Thyroid gland (tissue), 4 donors: ENCODE data around the gene GTSE1. TPM values are rescaled to one million over a fixed set of nuclear protein-coding genes. Genes with fewer than 3 reads are reported as not detected.

Experiments used
- DNase-seq, 2 donors: peaks; one replicate each; pipeline ENCODE4 v3.0.0-alpha.2; 2019
- H3K27ac ChIP-seq, 3 donors: fragments of 200-600 bp; sonication (generic); 1 replicate in 2 of 3; 2 replicates in 1 of 3; pipeline ENCODE4 v1.5.1; 2016 to 2019; ENCODE audit warnings: mild to moderate bottlenecking in 1 of 3, moderate library complexity in 1 of 3
- H3K27me3 ChIP-seq: fragments of 200-600 bp; sonication (generic); one replicate; pipeline ENCODE4 v1.5.1; 2019
- H3K36me3 ChIP-seq, 2 donors: fragments of 200-600 bp; sonication (generic); one replicate each; pipeline ENCODE4 v1.5.1; 2016 to 2019
- H3K4me1 ChIP-seq, 2 donors: fragments of 200-600 bp; sonication (generic); one replicate each; pipeline ENCODE4 v1.5.1; 2017 to 2019
- H3K4me3 ChIP-seq, 3 donors: fragments of 200-600 bp; sonication (generic); replicated peaks in 1 of 3; 1 replicate in 2 of 3; 2 replicates in 1 of 3; pipeline ENCODE4 v1.5.1; 2016; ENCODE audit warnings: mild to moderate bottlenecking in 1 of 3
- H3K9me3 ChIP-seq: fragments of 200-600 bp; sonication (generic); one replicate; pipeline ENCODE4 v1.5.1; 2017
- POLR2A ChIP-seq, 2 donors: fragments of 450-650 bp; IDR thresholded peaks; one replicate each; pipeline ENCODE4 v1.6.1; 2017; ENCODE audit warnings: antibody characterized with exemption in 2 of 2, mild to moderate bottlenecking in 2 of 2, moderate library complexity in 1 of 2
- whole genome bisulfite sequencing, 2 donors: methylation state at CpG; one replicate each; pipeline ENCODE4 v1.1.5; 2017; 5-methylcytosine and 5-hydroxymethylcytosine counted together
- intact Hi-C: fragments of 100-400 bp; cut with DNase I; formaldehyde crosslinking; loops from one replicate; pipeline ENCODE4 v1.15.1; 2023
- total RNA-seq, 4 donors: library from RNA; depleted of rRNA; stranded (reverse); fragments of >200 nt; gene quantifications; one replicate each; pipeline ENCODE4 v1.2.3, GENCODE V29; 2016
- TF ChIP-seq, protein P1 (sequence below), 6 experiments: fragments of 200-600 bp in 3 of 6; fragments of 450-650 bp in 3 of 6; sonication (generic) in 3 of 6; IDR thresholded peaks; one replicate each; pipeline ENCODE4 v1.5.1; 2016 to 2019; ENCODE audit warnings: antibody characterized with exemption in 6 of 6, mild to moderate bottlenecking in 2 of 6, inconsistent platforms in 1 of 6, moderate library complexity in 1 of 6

The GTSE1 gene
- total RNA-seq, 4 donors from 2014 or later, result 0.22 to 0.27 (median 0.25) TPM; not detected in 1

DNA sequence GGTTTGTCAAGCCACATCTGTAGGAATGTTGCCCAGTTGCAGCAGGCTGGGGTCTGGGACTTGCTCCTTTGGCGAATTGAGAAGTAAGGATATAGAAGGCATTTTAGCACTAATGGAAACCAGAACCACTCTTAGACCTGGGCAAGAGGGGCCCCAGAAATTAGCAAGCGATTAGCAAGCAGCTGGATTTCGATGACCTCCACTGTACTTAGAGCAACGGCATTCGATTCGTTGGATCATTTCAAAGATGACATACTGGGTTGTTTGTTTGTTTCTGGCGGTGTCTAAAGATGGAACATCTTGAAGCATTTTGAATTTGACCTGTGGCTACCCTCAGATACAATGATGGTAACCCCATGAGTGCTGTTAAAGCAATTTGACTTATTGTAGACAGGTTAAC, 45.4 kb upstream of the GTSE1 start:
- H3K27ac ChIP-seq, result no peak overlapping the region
- no peaks in the 10 kb centered on the region for H3K9me3 ChIP-seq
- H3K4me1 ChIP-seq, result peaks cover 11 to 14% of the 10 kb centered on the region in 2 donors
- peak overlapping the region in 1 of 3 donors; percentile 80 for H3K4me3 ChIP-seq
- no peak for DNase-seq
- H3K27me3 ChIP-seq, result no peaks in the 10 kb centered on the region
- H3K36me3 ChIP-seq, result no peaks in the 10 kb centered on the region
- TF ChIP-seq POLR2A (IDR thresholded peaks at IDR 0.05), result no peak
- TF ChIP-seq, protein P1, sequence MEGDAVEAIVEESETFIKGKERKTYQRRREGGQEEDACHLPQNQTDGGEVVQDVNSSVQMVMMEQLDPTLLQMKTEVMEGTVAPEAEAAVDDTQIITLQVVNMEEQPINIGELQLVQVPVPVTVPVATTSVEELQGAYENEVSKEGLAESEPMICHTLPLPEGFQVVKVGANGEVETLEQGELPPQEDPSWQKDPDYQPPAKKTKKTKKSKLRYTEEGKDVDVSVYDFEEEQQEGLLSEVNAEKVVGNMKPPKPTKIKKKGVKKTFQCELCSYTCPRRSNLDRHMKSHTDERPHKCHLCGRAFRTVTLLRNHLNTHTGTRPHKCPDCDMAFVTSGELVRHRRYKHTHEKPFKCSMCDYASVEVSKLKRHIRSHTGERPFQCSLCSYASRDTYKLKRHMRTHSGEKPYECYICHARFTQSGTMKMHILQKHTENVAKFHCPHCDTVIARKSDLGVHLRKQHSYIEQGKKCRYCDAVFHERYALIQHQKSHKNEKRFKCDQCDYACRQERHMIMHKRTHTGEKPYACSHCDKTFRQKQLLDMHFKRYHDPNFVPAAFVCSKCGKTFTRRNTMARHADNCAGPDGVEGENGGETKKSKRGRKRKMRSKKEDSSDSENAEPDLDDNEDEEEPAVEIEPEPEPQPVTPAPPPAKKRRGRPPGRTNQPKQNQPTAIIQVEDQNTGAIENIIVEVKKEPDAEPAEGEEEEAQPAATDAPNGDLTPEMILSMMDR (IDR thresholded peaks at IDR 0.05), result no peak
- WGBS, 2 donors, result 78 to 82% methylated on average over 7 of the region's 7 CpGs
- intact Hi-C loops, result no loop called here

DNA sequence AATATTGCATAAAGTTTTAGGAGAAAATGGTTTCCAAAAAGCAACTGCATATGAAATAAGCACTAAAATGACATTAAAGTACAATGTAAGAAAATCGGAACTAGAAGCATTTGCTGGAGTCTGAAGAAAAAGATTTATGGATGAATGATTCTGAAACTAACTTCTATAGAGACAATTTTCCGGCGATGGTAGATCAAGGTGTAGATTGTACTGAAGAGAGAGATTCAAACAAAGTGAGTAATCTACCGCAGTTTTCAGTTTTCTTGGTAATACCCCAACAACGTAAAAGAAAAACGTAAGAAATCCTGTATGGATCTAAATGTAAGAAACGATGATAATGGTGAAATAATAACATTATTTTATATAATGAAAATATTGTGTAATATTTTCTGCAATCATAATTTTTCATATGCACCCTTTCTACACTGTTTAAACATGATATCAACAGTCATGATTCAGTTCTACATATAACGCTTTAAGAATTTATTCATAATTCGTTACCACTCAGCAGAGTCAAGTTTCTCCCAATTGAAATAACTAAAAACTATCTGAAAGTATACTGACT, 44.8 kb upstream of the GTSE1 start:
- intact Hi-C loops, result no loop called here
- no peaks in the 10 kb centered on the region for H3K9me3 ChIP-seq
- H3K27me3 ChIP-seq, result no peaks in the 10 kb centered on the region
- TF ChIP-seq POLR2A (IDR thresholded peaks at IDR 0.05), result no peak
- TF ChIP-seq, protein P1 (IDR thresholded peaks at IDR 0.05), result no peak
- H3K4me3 ChIP-seq, result no peak overlapping the region
- H3K4me1 ChIP-seq, result peaks cover 11 to 14% of the 10 kb centered on the region in 2 donors
- no peak for DNase-seq
- WGBS, 2 donors, result 91 to 94% methylated on average over 9 of the region's 9 CpGs
- no peak overlapping the region for H3K27ac ChIP-seq
- no peaks in the 10 kb centered on the region for H3K36me3 ChIP-seq

DNA sequence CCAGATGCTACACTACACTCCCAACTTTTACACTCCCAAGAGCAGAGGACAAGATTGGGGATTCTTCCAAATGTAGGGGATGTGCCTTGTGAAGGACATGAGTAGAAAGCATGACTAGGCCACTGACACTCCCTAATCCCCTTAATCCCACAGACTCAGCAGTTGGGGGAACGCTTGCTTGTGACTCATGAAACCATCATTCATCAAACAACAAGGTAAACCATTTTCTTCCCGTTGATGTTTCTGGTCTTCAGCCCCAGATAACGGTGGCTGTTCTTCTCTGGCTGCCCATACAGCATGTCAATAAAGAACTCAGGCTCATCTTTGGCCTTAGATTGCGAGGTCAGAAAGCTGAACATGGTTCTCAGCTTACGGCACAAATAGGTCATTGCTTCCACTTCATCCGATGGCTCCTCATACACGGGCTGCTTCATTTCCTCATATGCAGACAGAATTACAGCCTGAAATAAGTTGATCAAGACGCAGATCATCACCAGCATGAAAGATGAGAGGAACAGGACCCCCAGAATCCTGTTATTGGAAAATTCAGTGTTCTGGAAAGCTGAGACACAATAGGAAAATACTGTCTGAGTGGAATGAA, 40.2 kb upstream of the GTSE1 start:
- no peaks in the 10 kb centered on the region for H3K36me3 ChIP-seq
- intact Hi-C loops, result no loop called here
- no peak overlapping the region for H3K27ac ChIP-seq
- no peak overlapping the region for H3K4me3 ChIP-seq
- H3K9me3 ChIP-seq, result no peaks in the 10 kb centered on the region
- DNase-seq, result no peak
- H3K4me1 ChIP-seq, result no peaks in the 10 kb centered on the region
- no peak for TF ChIP-seq POLR2A (IDR thresholded peaks at IDR 0.05)
- TF ChIP-seq, protein P1 (IDR thresholded peaks at IDR 0.05), result no peak
- H3K27me3 ChIP-seq, result no peaks in the 10 kb centered on the region
- WGBS, 2 donors, result 69 to 91% methylated on average over 8 of the region's 8 CpGs

DNA sequence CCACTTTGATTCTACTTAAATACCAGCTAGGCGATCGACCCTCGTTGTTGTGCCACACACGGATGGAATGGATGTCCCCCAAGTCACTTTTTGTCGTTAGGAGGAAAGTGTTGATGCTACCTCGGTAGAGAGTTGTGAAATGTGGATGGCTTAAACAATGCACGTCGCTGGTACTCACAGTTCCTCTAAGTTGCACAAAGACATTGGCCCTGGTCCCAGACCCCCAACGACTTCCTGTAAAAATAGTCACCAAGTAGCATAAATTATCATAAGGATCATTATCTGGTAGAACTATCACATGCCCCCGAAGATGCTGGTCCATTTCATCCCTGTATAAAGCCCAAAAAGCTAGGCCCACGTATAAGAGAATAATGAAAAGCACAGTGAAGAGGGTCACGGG, 37.3 kb upstream of the GTSE1 start:
- Histone ChIP-seq H3K27me3 (no peaks in the 10 kb centered on the region), H3K27ac (no peak overlapping the region), H3K4me3 (no peak overlapping the region), H3K4me1 (peaks cover 0 to 5% of the 10 kb centered on the region in 2 donors), H3K36me3 (no peaks in the 10 kb centered on the region), H3K9me3 (no peaks in the 10 kb centered on the region)
- TF ChIP-seq, protein P1 (IDR thresholded peaks at IDR 0.05), result no peak
- no peak for TF ChIP-seq POLR2A (IDR thresholded peaks at IDR 0.05)
- no peak for DNase-seq
- 82 to 83% methylated on average over 12 of the region's 12 CpGs for WGBS, 2 donors
- intact Hi-C loops, result no loop called here

DNA sequence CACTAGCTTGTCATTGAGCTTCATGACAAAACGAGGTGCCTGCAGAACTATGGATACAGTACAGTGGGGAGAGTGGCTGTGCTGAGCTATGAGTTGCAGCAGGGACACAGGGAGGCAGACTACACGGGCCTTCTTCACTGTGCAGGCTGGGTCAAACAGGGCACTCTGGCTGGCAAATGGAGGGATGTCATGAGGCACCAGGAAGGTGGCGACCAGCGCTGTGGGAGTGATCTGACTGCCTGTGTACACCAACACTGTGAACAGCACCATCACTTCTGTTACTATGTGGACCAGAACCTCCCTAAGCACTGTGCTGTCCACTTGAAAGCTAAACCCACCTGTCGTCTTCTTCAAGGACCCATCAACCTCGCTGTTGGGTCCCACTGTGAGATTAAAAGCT, 36.6 kb upstream of the GTSE1 start:
- Histone ChIP-seq H3K9me3 (no peaks in the 10 kb centered on the region), H3K4me1 (peaks cover 0 to 5% of the 10 kb centered on the region in 2 donors), H3K27me3 (no peaks in the 10 kb centered on the region), H3K4me3 (no peak overlapping the region), H3K27ac (no peak overlapping the region), H3K36me3 (no peaks in the 10 kb centered on the region)
- no peak for DNase-seq
- intact Hi-C loops, result no loop called here
- TF ChIP-seq, protein P1 (IDR thresholded peaks at IDR 0.05), result no peak
- TF ChIP-seq POLR2A (IDR thresholded peaks at IDR 0.05), result no peak
- 75 to 87% methylated on average over 5 to 6 of the region's 6 CpGs for WGBS, 2 donors
